Esophagus muscularis mucosa (tissue), 3 donors: ENCODE data around the gene KRT32.

Experiments
- POLR2A ChIP-seq: fragments of 450-650 bp; IDR thresholded peaks from one replicate; pipeline ENCODE4 v1.6.1; 2017; ENCODE audit warnings: antibody characterized with exemption, moderate library complexity, mild to moderate bottlenecking, low read depth
- TF ChIP-seq, protein P1 (sequence below), 3 experiments: fragments of 200-600 bp in 2 of 3; fragments of 450-650 bp in 1 of 3; sonication (generic) in 2 of 3; IDR thresholded peaks; one replicate each; pipeline ENCODE4 v1.5.1; 2017 to 2019; ENCODE audit warnings: antibody characterized with exemption in 3 of 3, mild to moderate bottlenecking in 2 of 3, moderate library complexity in 1 of 3

DNA sequence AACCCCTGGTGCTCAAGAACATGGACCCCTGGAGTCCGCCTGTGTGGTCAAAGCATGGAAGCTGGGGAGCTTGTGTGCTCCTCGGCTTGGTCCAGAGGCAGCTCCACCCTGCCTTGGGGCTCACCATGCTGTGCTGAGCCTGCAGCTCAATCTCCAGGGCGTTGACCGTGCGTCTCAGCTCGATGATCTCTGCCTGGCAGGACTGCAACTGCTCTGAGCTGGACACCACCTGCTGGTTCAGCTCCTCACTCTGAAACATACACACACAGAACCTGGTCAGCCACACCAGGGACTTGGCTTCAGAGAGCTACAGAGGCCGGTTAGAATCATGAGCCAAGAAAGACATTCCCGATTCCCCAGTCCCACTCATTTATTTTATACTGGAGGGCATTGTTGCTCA, 11.1 kb upstream of the KRT32 start:
- TF ChIP-seq, protein P1, sequence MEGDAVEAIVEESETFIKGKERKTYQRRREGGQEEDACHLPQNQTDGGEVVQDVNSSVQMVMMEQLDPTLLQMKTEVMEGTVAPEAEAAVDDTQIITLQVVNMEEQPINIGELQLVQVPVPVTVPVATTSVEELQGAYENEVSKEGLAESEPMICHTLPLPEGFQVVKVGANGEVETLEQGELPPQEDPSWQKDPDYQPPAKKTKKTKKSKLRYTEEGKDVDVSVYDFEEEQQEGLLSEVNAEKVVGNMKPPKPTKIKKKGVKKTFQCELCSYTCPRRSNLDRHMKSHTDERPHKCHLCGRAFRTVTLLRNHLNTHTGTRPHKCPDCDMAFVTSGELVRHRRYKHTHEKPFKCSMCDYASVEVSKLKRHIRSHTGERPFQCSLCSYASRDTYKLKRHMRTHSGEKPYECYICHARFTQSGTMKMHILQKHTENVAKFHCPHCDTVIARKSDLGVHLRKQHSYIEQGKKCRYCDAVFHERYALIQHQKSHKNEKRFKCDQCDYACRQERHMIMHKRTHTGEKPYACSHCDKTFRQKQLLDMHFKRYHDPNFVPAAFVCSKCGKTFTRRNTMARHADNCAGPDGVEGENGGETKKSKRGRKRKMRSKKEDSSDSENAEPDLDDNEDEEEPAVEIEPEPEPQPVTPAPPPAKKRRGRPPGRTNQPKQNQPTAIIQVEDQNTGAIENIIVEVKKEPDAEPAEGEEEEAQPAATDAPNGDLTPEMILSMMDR (IDR thresholded peaks at IDR 0.05), result no peak
- no peak for TF ChIP-seq POLR2A
